Loucy (cell line): Measurements from ENCODE around the gene FBXW8.
A peak's percentile ranks its signal among the peaks of the same experiment; 100 is the strongest.

Experiments used
- H2AFZ ChIP-seq: fragments of 200-600 bp; sonication (generic); 2 replicates; pipeline ENCODE4 v1.6.0; 2016; ENCODE audit warnings: antibody characterized with exemption, mild to moderate bottlenecking, low read length, moderate library complexity
- H3F3A ChIP-seq: fragments of 200-600 bp; 2 replicates; pipeline ENCODE4 v1.6.0; 2016; ENCODE audit warnings: antibody characterized with exemption, low read depth, mild to moderate bottlenecking
- H3K27me3 ChIP-seq: fragments of 200-600 bp; sonication (generic); 2 replicates; pipeline ENCODE4 v1.6.1; 2014; ENCODE audit warnings: low read length, mild to moderate bottlenecking; ENCODE audit not compliant: insufficient read depth, poor library complexity, severe bottlenecking
- H3K36me3 ChIP-seq: fragments of 200-600 bp; sonication (generic); 2 replicates; pipeline ENCODE4 v1.6.1; 2016; ENCODE audit warnings: low read length; ENCODE audit not compliant: insufficient read depth
- H3K4me1 ChIP-seq: fragments of 200-600 bp; sonication (generic); 2 replicates; pipeline ENCODE4 v1.5.1; 2014; ENCODE audit warnings: low read length, mild to moderate bottlenecking; ENCODE audit not compliant: insufficient read depth, poor library complexity, severe bottlenecking
- H3K4me2 ChIP-seq: fragments of 200-600 bp; sonication (generic); 2 replicates; pipeline ENCODE4 v1.6.0; 2014; ENCODE audit warnings: antibody characterized with exemption, low read length, low read depth, mild to moderate bottlenecking; ENCODE audit not compliant: poor library complexity, severe bottlenecking
- H3K4me3 ChIP-seq: fragments of 200-600 bp; sonication (generic); 2 replicates; pipeline ENCODE4 v1.5.1; 2014; ENCODE audit warnings: low read length, mild to moderate bottlenecking, mixed read lengths; ENCODE audit not compliant: poor library complexity, severe bottlenecking
- H3K79me2 ChIP-seq: fragments of 200-600 bp; sonication (generic); 2 replicates; pipeline ENCODE4 v1.6.1; 2014; ENCODE audit warnings: low read length; ENCODE audit not compliant: insufficient read depth
- H3K9ac ChIP-seq: fragments of 200-600 bp; sonication (generic); 2 replicates; pipeline ENCODE4 v1.6.0; 2014; ENCODE audit warnings: mild to moderate bottlenecking, low read depth, low read length, moderate library complexity; ENCODE audit not compliant: poor library complexity, severe bottlenecking
- H3K9me2 ChIP-seq: fragments of 200-600 bp; sonication (generic); replicated peaks from 2 replicates; pipeline ENCODE4 v1.6.1; 2016; ENCODE audit warnings: low read depth, low read length, mixed read lengths
- H3K9me3 ChIP-seq: fragments of 200-600 bp; sonication (generic); 2 replicates; pipeline ENCODE4 v1.6.1; 2014; ENCODE audit warnings: mild to moderate bottlenecking, antibody characterized with exemption, low read length, low read depth; ENCODE audit not compliant: insufficient read depth
- H4K20me1 ChIP-seq: fragments of 200-600 bp; sonication (generic); 2 replicates; pipeline ENCODE4 v1.6.0; 2014; ENCODE audit warnings: antibody characterized with exemption, low read length, mild to moderate bottlenecking; ENCODE audit not compliant: insufficient read depth, poor library complexity, severe bottlenecking
- EZH2phosphoT487 ChIP-seq: fragments of 200-600 bp; IDR thresholded peaks from 2 replicates; pipeline ENCODE4 v1.6.1; 2018; ENCODE audit warnings: antibody characterized with exemption, mild to moderate bottlenecking, moderate library complexity, borderline replicate concordance
- TF ChIP-seq, protein P1 (sequence below): fragments of 200-600 bp; sonication (generic); conservative IDR thresholded peaks from 2 replicates; pipeline ENCODE4 v1.5.1; 2014; ENCODE audit warnings: mild to moderate bottlenecking, antibody characterized with exemption, low read length

Gene FBXW8

GRCh38 chr12:116910645-116911451 is at the start of gene FBXW8:
Gene FBXW8, plus strand, starts transcription at chr12:116910950. Its CDS starts 88 bp downstream, at chr12:116911038.
- Histone ChIP-seq H3K4me2 (peak within 1 kb of the TSS; percentile 89), H3K9me3 (no peaks in the 10 kb centered on the region), H3K36me3 (no peaks in the 10 kb centered on the region), H2AFZ (peak within 1 kb of the TSS; percentile 91), H4K20me1 (peaks cover 23% of the 10 kb centered on the region), H3K79me2 (peaks cover 18% of the 10 kb centered on the region), H3K9me2 (no peaks in the 10 kb centered on the region), H3K4me3 (peak within 1 kb of the TSS; percentile 84), H3K27me3 (no peaks in the 10 kb centered on the region), H3F3A (peaks cover 2% of the 10 kb centered on the region; the same call in 1 of the 2 replicates), H3K4me1 (no peaks in the 10 kb centered on the region), H3K9ac (peak within 1 kb of the TSS; percentile 69)
- TF ChIP-seq EZH2phosphoT487: no peak
- TF ChIP-seq, protein P1, sequence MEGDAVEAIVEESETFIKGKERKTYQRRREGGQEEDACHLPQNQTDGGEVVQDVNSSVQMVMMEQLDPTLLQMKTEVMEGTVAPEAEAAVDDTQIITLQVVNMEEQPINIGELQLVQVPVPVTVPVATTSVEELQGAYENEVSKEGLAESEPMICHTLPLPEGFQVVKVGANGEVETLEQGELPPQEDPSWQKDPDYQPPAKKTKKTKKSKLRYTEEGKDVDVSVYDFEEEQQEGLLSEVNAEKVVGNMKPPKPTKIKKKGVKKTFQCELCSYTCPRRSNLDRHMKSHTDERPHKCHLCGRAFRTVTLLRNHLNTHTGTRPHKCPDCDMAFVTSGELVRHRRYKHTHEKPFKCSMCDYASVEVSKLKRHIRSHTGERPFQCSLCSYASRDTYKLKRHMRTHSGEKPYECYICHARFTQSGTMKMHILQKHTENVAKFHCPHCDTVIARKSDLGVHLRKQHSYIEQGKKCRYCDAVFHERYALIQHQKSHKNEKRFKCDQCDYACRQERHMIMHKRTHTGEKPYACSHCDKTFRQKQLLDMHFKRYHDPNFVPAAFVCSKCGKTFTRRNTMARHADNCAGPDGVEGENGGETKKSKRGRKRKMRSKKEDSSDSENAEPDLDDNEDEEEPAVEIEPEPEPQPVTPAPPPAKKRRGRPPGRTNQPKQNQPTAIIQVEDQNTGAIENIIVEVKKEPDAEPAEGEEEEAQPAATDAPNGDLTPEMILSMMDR: no peak

DNA sequence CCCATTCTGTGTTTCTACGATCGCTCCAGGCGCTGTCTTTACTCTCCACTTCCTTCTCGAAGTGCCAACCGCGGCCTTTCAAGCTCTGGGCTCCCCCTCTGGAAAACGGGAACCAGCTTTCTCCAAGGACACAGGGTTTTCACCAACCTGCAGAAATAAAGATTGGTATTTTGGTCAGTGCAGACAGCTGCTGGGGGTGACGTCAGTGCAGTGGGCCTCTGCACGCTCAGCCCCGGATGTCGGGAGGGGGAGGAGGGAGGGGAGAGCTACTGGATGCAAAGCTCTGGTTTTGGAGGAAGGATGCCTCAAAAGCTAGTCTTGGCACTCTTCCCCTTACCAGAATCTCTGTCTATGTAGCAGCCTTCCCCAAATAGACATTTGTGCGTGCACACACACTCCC is 49.4 kb upstream of the FBXW8 start:
- Histone ChIP-seq H3K4me3 (no peak overlapping the region), H3K79me2 (no peaks in the 10 kb centered on the region), H3K9ac (no peak overlapping the region), H3K9me3 (no peaks in the 10 kb centered on the region), H3K27me3 (no peaks in the 10 kb centered on the region), H3F3A (no peaks in the 10 kb centered on the region), H4K20me1 (no peaks in the 10 kb centered on the region), H3K4me2 (peak overlapping the region; percentile 9), H3K4me1 (peaks cover 7% of the 10 kb centered on the region), H2AFZ (no peak overlapping the region), H3K36me3 (no peaks in the 10 kb centered on the region), H3K9me2 (no peaks in the 10 kb centered on the region)
- TF ChIP-seq, protein P1: no peak
- no peak for TF ChIP-seq EZH2phosphoT487

- Histone ChIP-seq H3K27me3 (no peaks in the 10 kb centered on the region), H3K36me3 (no peaks in the 10 kb centered on the region), H3F3A (no peaks in the 10 kb centered on the region), H3K4me1 (peaks cover 7% of the 10 kb centered on the region), H3K9ac (no peak overlapping the region), H3K79me2 (no peaks in the 10 kb centered on the region), H3K4me3 (no peak overlapping the region), H3K9me3 (no peaks in the 10 kb centered on the region), H3K9me2 (no peaks in the 10 kb centered on the region), H4K20me1 (no peaks in the 10 kb centered on the region), H2AFZ (no peak overlapping the region), H3K4me2 (no peak overlapping the region)
- TF ChIP-seq, protein P1: no peak
- TF ChIP-seq EZH2phosphoT487: no peak
These were observed 48.6 kb upstream of the FBXW8 start for GRCh38 chr12:116862167-116862566.
